ENCODE measurements around the gene KLF1.

GRCh38 chr19:12884926-12885748, 1.9 kb downstream of the KLF1 start:
- TF ChIP-seq ZNF274 (IDR thresholded peaks at IDR 0.05; ENCODE audit: low read depth, low read length) = no peak
- TF ChIP-seq YY1 (IDR thresholded peaks at IDR 0.05; ENCODE audit: insufficient read depth, insufficient read length) = no peak
